WTC11 (cell line): Measurements from ENCODE around the gene CA5A. TPM values are rescaled to one million over a fixed set of nuclear protein-coding genes. Genes with fewer than 3 reads are reported as not detected.

Source experiments
- ATAC-seq: fragments of 200-7000 bp; cut with Tn5 transposase; 2 replicates; pipeline ENCODE4 v1.10.0; 2021; ENCODE audit warnings: mild to moderate bottlenecking, moderate library complexity
- CTCF ChIA-PET: fragments of 300-600 bp; sonication (Branson Sonifier 250); formaldehyde crosslinking; loops from one replicate; lab custom pipeline; 2021; ENCODE audit warnings: antibody characterized with exemption; lab: Charles Lee
- POLR2A ChIA-PET: fragments of 350-600 bp; sonication (Branson Sonifier 250); formaldehyde crosslinking; loops from one replicate; lab custom pipeline; 2021; ENCODE audit warnings: antibody characterized with exemption; lab: Charles Lee
- DNase-seq: peaks from one replicate; pipeline ENCODE4 v3.0.0; 2021; ENCODE audit warnings: low spot score
- H3K27ac Mint-ChIP-seq: 2 replicates; pipeline ENCODE4 v1.8.0; 2021; ENCODE audit warnings: mixed read lengths
- H3K27me3 Mint-ChIP-seq: 2 replicates; pipeline ENCODE4 v1.8.0; 2021; ENCODE audit warnings: low read depth, mild to moderate bottlenecking, moderate library complexity, mixed read lengths
- H3K36me3 Mint-ChIP-seq: 2 replicates; pipeline ENCODE4 v1.8.0; 2021; ENCODE audit warnings: mixed read lengths
- H3K4me1 Mint-ChIP-seq: 2 replicates; pipeline ENCODE4 v1.8.0; 2022; ENCODE audit warnings: mixed read lengths
- H3K4me3 Mint-ChIP-seq: 2 replicates; pipeline ENCODE4 v1.8.0; 2021; ENCODE audit warnings: mild to moderate bottlenecking, moderate library complexity, mixed read lengths
- H3K9me3 Mint-ChIP-seq: 2 replicates; pipeline ENCODE4 v1.8.0; 2021; ENCODE audit warnings: mixed read lengths
- ESRRA ChIP-seq: sonication (generic); formaldehyde crosslinking; IDR thresholded peaks from 2 replicates; pipeline ENCODE4 v1.8.1; 2022; ENCODE audit warnings: mild to moderate bottlenecking, missing genetic modification reagents, borderline replicate concordance
- FOXJ3 ChIP-seq: sonication (generic); formaldehyde crosslinking; IDR thresholded peaks from 2 replicates; pipeline ENCODE4 v1.9.0; 2021; ENCODE audit warnings: missing genetic modification reagents, mild to moderate bottlenecking, borderline replicate concordance
- FOXP1 ChIP-seq: sonication (generic); formaldehyde crosslinking; IDR thresholded peaks from 2 replicates; pipeline ENCODE4 v1.8.0; 2022; ENCODE audit warnings: missing genetic modification reagents, mild to moderate bottlenecking, moderate library complexity, borderline replicate concordance
- MXD4 ChIP-seq: fragments of 250-450 bp; sonication (Bioruptor Pico); IDR thresholded peaks from 2 replicates; pipeline ENCODE4 v1.8.0; 2021; ENCODE audit warnings: mild to moderate bottlenecking, moderate library complexity, borderline replicate concordance
- NFATC4 ChIP-seq: fragments of 250-450 bp; sonication (Bioruptor Pico); IDR thresholded peaks from 2 replicates; pipeline ENCODE4 v1.9.0; 2021; ENCODE audit warnings: mild to moderate bottlenecking
- SOX15 ChIP-seq: fragments of 250-450 bp; sonication (Bioruptor Pico); IDR thresholded peaks from 2 replicates; pipeline ENCODE4 v1.9.0; 2021; ENCODE audit warnings: mild to moderate bottlenecking
- ZNF263 ChIP-seq: sonication (generic); formaldehyde crosslinking; IDR thresholded peaks from 2 replicates; pipeline ENCODE4 v1.8.1; 2022; ENCODE audit warnings: low read depth, mild to moderate bottlenecking, moderate library complexity, missing genetic modification reagents
- total RNA-seq: library from RNA; stranded (reverse); gene quantifications from 3 replicates; pipeline ENCODE4 v1.2.3, GENCODE V29; 2021
- TF ChIP-seq, protein P1 (sequence below): sonication (generic); formaldehyde crosslinking; conservative IDR thresholded peaks from 2 replicates; pipeline ENCODE4 v1.8.1; 2022; ENCODE audit warnings: mild to moderate bottlenecking, missing genetic modification reagents
- TF ChIP-seq, protein P2 (sequence below): fragments of 250-450 bp; sonication (Bioruptor Pico); IDR thresholded peaks from 2 replicates; pipeline ENCODE4 v1.9.0; 2021; ENCODE audit warnings: mild to moderate bottlenecking, borderline replicate concordance
- TF ChIP-seq, protein P3 (sequence below): fragments of 250-450 bp; sonication (Bioruptor Pico); IDR thresholded peaks from 2 replicates; pipeline ENCODE4 v1.9.0; 2021; ENCODE audit warnings: mild to moderate bottlenecking
- TF ChIP-seq, protein P4 (sequence below): sonication (generic); formaldehyde crosslinking; IDR thresholded peaks from 2 replicates; pipeline ENCODE4 v1.8.0; 2023; ENCODE audit warnings: mild to moderate bottlenecking, missing genetic modification reagents
- TF ChIP-seq, protein P5 (sequence below): sonication (generic); formaldehyde crosslinking; IDR thresholded peaks from 2 replicates; pipeline ENCODE4 v1.8.1; 2023; ENCODE audit warnings: mild to moderate bottlenecking, missing genetic modification reagents, moderate library complexity
- TF ChIP-seq, protein P6 (sequence below): sonication (generic); formaldehyde crosslinking; IDR thresholded peaks from 2 replicates; pipeline ENCODE4 v1.8.1; 2023; ENCODE audit warnings: mild to moderate bottlenecking, moderate library complexity, missing genetic modification reagents
- TF ChIP-seq, protein P7 (sequence below): sonication (generic); formaldehyde crosslinking; IDR thresholded peaks from 2 replicates; pipeline ENCODE4 v1.8.1; 2023; ENCODE audit warnings: mild to moderate bottlenecking, missing genetic modification reagents, borderline replicate concordance

Gene CA5A
- total RNA-seq, 1 experiment from 2014 or later, result not detected

DNA sequence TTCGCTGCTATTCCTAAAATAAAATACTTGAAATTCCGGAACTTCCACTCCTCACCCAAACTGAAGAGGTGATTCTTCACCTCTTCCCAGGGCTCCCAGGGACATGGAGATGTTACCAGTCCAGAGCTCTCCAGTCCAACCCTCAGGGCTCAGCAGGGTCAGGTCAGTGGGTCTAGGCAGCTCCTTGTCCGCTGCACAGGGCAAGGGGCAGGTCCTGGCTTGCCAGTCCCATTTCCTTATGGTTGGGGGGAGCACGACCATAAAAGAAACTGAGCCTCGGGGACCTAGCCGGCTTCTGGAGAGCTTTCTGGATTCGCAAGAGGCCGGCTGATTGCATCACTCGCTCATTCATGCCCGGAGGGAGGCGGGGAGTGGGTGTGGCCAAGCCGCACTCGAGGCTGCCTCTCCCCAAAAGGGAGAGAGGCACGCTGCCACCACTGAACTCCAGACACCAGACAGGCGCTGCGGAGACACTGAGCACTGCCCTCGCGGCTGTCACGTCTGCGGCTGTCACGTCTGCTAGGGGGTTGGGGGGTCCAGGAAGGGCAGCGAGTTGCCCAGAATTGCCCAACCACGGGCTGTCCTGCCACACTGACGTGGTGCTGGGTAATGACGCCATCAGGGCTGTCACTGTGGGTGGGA, 82.8 kb downstream of the CA5A start (continued):
- TF ChIP-seq, protein P1, sequence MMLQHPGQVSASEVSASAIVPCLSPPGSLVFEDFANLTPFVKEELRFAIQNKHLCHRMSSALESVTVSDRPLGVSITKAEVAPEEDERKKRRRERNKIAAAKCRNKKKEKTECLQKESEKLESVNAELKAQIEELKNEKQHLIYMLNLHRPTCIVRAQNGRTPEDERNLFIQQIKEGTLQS (CRISPR knock-in tag), result peak; percentile 85; the same call in 1 of the 2 replicates
- no peak for TF ChIP-seq ESRRA (CRISPR knock-in tag)
- no peak for TF ChIP-seq FOXJ3 (CRISPR knock-in tag)
- no peak for TF ChIP-seq MXD4

DNA sequence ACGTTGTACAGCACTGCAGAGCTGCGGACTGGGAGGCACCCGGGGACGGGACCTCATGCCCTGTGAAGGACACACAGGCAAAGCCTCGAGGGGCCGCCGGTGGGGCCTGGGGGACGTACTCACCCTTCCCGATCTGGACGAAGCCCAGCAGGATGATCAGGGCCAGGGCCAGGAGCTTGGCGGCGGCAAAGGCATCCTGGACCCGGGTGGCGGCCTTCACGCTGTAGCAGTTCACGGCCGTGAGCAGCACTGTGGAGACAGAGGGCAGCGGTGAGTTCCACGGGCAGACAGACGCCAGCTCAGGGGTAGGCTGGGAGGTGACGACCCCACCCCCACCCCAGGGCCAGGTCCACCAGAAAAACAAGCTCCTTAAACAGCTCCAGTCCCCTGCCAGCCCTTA, 84.7 kb downstream of the CA5A start:
- H3K27ac Mint-ChIP-seq, result 0 out of 2 replicates have a peak overlapping the region, but pooled peaks have one; percentile 32
- peaks cover 34% of the 10 kb centered on the region for H3K4me1 Mint-ChIP-seq
- peaks cover 7% of the 10 kb centered on the region; the same call in 1 of the 2 replicates for H3K36me3 Mint-ChIP-seq
- no peak for TF ChIP-seq ZNF263 (CRISPR knock-in tag)
- TF ChIP-seq, protein P2, sequence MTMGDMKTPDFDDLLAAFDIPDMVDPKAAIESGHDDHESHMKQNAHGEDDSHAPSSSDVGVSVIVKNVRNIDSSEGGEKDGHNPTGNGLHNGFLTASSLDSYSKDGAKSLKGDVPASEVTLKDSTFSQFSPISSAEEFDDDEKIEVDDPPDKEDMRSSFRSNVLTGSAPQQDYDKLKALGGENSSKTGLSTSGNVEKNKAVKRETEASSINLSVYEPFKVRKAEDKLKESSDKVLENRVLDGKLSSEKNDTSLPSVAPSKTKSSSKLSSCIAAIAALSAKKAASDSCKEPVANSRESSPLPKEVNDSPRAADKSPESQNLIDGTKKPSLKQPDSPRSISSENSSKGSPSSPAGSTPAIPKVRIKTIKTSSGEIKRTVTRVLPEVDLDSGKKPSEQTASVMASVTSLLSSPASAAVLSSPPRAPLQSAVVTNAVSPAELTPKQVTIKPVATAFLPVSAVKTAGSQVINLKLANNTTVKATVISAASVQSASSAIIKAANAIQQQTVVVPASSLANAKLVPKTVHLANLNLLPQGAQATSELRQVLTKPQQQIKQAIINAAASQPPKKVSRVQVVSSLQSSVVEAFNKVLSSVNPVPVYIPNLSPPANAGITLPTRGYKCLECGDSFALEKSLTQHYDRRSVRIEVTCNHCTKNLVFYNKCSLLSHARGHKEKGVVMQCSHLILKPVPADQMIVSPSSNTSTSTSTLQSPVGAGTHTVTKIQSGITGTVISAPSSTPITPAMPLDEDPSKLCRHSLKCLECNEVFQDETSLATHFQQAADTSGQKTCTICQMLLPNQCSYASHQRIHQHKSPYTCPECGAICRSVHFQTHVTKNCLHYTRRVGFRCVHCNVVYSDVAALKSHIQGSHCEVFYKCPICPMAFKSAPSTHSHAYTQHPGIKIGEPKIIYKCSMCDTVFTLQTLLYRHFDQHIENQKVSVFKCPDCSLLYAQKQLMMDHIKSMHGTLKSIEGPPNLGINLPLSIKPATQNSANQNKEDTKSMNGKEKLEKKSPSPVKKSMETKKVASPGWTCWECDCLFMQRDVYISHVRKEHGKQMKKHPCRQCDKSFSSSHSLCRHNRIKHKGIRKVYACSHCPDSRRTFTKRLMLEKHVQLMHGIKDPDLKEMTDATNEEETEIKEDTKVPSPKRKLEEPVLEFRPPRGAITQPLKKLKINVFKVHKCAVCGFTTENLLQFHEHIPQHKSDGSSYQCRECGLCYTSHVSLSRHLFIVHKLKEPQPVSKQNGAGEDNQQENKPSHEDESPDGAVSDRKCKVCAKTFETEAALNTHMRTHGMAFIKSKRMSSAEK (CRISPR knock-in tag), result no peak
- TF ChIP-seq, protein P3, sequence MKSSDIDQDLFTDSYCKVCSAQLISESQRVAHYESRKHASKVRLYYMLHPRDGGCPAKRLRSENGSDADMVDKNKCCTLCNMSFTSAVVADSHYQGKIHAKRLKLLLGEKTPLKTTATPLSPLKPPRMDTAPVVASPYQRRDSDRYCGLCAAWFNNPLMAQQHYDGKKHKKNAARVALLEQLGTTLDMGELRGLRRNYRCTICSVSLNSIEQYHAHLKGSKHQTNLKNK (CRISPR knock-in tag), result no peak
- no peak for TF ChIP-seq FOXP1
- TF ChIP-seq, protein P4, sequence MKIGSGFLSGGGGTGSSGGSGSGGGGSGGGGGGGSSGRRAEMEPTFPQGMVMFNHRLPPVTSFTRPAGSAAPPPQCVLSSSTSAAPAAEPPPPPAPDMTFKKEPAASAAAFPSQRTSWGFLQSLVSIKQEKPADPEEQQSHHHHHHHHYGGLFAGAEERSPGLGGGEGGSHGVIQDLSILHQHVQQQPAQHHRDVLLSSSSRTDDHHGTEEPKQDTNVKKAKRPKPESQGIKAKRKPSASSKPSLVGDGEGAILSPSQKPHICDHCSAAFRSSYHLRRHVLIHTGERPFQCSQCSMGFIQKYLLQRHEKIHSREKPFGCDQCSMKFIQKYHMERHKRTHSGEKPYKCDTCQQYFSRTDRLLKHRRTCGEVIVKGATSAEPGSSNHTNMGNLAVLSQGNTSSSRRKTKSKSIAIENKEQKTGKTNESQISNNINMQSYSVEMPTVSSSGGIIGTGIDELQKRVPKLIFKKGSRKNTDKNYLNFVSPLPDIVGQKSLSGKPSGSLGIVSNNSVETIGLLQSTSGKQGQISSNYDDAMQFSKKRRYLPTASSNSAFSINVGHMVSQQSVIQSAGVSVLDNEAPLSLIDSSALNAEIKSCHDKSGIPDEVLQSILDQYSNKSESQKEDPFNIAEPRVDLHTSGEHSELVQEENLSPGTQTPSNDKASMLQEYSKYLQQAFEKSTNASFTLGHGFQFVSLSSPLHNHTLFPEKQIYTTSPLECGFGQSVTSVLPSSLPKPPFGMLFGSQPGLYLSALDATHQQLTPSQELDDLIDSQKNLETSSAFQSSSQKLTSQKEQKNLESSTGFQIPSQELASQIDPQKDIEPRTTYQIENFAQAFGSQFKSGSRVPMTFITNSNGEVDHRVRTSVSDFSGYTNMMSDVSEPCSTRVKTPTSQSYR (CRISPR knock-in tag), result no peak
- no peak for TF ChIP-seq NFATC4
- TF ChIP-seq, protein P5, sequence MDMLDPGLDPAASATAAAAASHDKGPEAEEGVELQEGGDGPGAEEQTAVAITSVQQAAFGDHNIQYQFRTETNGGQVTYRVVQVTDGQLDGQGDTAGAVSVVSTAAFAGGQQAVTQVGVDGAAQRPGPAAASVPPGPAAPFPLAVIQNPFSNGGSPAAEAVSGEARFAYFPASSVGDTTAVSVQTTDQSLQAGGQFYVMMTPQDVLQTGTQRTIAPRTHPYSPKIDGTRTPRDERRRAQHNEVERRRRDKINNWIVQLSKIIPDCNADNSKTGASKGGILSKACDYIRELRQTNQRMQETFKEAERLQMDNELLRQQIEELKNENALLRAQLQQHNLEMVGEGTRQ, result no peak
- TF ChIP-seq, protein P6, sequence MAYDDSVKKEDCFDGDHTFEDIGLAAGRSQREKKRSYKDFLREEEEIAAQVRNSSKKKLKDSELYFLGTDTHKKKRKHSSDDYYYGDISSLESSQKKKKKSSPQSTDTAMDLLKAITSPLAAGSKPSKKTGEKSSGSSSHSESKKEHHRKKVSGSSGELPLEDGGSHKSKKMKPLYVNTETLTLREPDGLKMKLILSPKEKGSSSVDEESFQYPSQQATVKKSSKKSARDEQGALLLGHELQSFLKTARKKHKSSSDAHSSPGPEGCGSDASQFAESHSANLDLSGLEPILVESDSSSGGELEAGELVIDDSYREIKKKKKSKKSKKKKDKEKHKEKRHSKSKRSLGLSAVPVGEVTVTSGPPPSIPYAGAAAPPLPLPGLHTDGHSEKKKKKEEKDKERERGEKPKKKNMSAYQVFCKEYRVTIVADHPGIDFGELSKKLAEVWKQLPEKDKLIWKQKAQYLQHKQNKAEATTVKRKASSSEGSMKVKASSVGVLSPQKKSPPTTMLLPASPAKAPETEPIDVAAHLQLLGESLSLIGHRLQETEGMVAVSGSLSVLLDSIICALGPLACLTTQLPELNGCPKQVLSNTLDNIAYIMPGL (CRISPR knock-in tag), result no peak
- no peak for TF ChIP-seq SOX15 (CRISPR knock-in tag)
- TF ChIP-seq, protein P7, sequence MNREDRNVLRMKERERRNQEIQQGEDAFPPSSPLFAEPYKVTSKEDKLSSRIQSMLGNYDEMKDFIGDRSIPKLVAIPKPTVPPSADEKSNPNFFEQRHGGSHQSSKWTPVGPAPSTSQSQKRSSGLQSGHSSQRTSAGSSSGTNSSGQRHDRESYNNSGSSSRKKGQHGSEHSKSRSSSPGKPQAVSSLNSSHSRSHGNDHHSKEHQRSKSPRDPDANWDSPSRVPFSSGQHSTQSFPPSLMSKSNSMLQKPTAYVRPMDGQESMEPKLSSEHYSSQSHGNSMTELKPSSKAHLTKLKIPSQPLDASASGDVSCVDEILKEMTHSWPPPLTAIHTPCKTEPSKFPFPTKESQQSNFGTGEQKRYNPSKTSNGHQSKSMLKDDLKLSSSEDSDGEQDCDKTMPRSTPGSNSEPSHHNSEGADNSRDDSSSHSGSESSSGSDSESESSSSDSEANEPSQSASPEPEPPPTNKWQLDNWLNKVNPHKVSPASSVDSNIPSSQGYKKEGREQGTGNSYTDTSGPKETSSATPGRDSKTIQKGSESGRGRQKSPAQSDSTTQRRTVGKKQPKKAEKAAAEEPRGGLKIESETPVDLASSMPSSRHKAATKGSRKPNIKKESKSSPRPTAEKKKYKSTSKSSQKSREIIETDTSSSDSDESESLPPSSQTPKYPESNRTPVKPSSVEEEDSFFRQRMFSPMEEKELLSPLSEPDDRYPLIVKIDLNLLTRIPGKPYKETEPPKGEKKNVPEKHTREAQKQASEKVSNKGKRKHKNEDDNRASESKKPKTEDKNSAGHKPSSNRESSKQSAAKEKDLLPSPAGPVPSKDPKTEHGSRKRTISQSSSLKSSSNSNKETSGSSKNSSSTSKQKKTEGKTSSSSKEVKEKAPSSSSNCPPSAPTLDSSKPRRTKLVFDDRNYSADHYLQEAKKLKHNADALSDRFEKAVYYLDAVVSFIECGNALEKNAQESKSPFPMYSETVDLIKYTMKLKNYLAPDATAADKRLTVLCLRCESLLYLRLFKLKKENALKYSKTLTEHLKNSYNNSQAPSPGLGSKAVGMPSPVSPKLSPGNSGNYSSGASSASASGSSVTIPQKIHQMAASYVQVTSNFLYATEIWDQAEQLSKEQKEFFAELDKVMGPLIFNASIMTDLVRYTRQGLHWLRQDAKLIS (CRISPR knock-in tag), result no peak
- no peak overlapping the region for H3K4me3 Mint-ChIP-seq
- no peaks in the 10 kb centered on the region for H3K27me3 Mint-ChIP-seq
- ChIA-PET POLR2A (interaction anchor here (0.6 to 2.8 kb wide), 4 partner anchors 18 to 72 kb away, joined by 3 to 15 read pairs (median 8); partner anchors contain the start of gene SLC7A5), CTCF (interaction anchor here (0.6 to 10.4 kb wide), 11 partner anchors 12 to 1083 kb away, joined by 3 to 234 read pairs (median 5); partner anchors contain the start of gene SLC7A5)
- ATAC-seq, result peak; percentile 17
- DNase-seq, result no peak
- no peaks in the 10 kb centered on the region for H3K9me3 Mint-ChIP-seq
